Loucy (cell line): ENCODE data around the gene EN2.

ENCODE experiments used
- H2AFZ ChIP-seq: fragments of 200-600 bp; sonication (generic); 2 replicates; pipeline ENCODE4 v1.6.0; 2016; ENCODE audit warnings: antibody characterized with exemption, mild to moderate bottlenecking, low read length, moderate library complexity
- H3F3A ChIP-seq: fragments of 200-600 bp; 2 replicates; pipeline ENCODE4 v1.6.0; 2016; ENCODE audit warnings: antibody characterized with exemption, low read depth, mild to moderate bottlenecking
- H3K27me3 ChIP-seq: fragments of 200-600 bp; sonication (generic); 2 replicates; pipeline ENCODE4 v1.6.1; 2014; ENCODE audit warnings: low read length, mild to moderate bottlenecking; ENCODE audit not compliant: insufficient read depth, poor library complexity, severe bottlenecking
- H3K36me3 ChIP-seq: fragments of 200-600 bp; sonication (generic); 2 replicates; pipeline ENCODE4 v1.6.1; 2016; ENCODE audit warnings: low read length; ENCODE audit not compliant: insufficient read depth
- H3K4me1 ChIP-seq: fragments of 200-600 bp; sonication (generic); 2 replicates; pipeline ENCODE4 v1.5.1; 2014; ENCODE audit warnings: low read length, mild to moderate bottlenecking; ENCODE audit not compliant: insufficient read depth, poor library complexity, severe bottlenecking
- H3K4me2 ChIP-seq: fragments of 200-600 bp; sonication (generic); 2 replicates; pipeline ENCODE4 v1.6.0; 2014; ENCODE audit warnings: antibody characterized with exemption, low read length, low read depth, mild to moderate bottlenecking; ENCODE audit not compliant: poor library complexity, severe bottlenecking
- H3K4me3 ChIP-seq: fragments of 200-600 bp; sonication (generic); 2 replicates; pipeline ENCODE4 v1.5.1; 2014; ENCODE audit warnings: low read length, mild to moderate bottlenecking, mixed read lengths; ENCODE audit not compliant: poor library complexity, severe bottlenecking
- H3K79me2 ChIP-seq: fragments of 200-600 bp; sonication (generic); 2 replicates; pipeline ENCODE4 v1.6.1; 2014; ENCODE audit warnings: low read length; ENCODE audit not compliant: insufficient read depth
- H3K9ac ChIP-seq: fragments of 200-600 bp; sonication (generic); 2 replicates; pipeline ENCODE4 v1.6.0; 2014; ENCODE audit warnings: mild to moderate bottlenecking, low read depth, low read length, moderate library complexity; ENCODE audit not compliant: poor library complexity, severe bottlenecking
- H3K9me2 ChIP-seq: fragments of 200-600 bp; sonication (generic); replicated peaks from 2 replicates; pipeline ENCODE4 v1.6.1; 2016; ENCODE audit warnings: low read depth, low read length, mixed read lengths
- H3K9me3 ChIP-seq: fragments of 200-600 bp; sonication (generic); 2 replicates; pipeline ENCODE4 v1.6.1; 2014; ENCODE audit warnings: mild to moderate bottlenecking, antibody characterized with exemption, low read length, low read depth; ENCODE audit not compliant: insufficient read depth
- H4K20me1 ChIP-seq: fragments of 200-600 bp; sonication (generic); 2 replicates; pipeline ENCODE4 v1.6.0; 2014; ENCODE audit warnings: antibody characterized with exemption, low read length, mild to moderate bottlenecking; ENCODE audit not compliant: insufficient read depth, poor library complexity, severe bottlenecking
- EZH2phosphoT487 ChIP-seq: fragments of 200-600 bp; IDR thresholded peaks from 2 replicates; pipeline ENCODE4 v1.6.1; 2018; ENCODE audit warnings: antibody characterized with exemption, mild to moderate bottlenecking, moderate library complexity, borderline replicate concordance
- TF ChIP-seq, protein P1 (sequence below): fragments of 200-600 bp; sonication (generic); conservative IDR thresholded peaks from 2 replicates; pipeline ENCODE4 v1.5.1; 2014; ENCODE audit warnings: mild to moderate bottlenecking, antibody characterized with exemption, low read length

EN2 gene

GRCh38 chr7:155482511-155483183 is 24.7 kb downstream of the EN2 start:
- TF ChIP-seq, protein P1, sequence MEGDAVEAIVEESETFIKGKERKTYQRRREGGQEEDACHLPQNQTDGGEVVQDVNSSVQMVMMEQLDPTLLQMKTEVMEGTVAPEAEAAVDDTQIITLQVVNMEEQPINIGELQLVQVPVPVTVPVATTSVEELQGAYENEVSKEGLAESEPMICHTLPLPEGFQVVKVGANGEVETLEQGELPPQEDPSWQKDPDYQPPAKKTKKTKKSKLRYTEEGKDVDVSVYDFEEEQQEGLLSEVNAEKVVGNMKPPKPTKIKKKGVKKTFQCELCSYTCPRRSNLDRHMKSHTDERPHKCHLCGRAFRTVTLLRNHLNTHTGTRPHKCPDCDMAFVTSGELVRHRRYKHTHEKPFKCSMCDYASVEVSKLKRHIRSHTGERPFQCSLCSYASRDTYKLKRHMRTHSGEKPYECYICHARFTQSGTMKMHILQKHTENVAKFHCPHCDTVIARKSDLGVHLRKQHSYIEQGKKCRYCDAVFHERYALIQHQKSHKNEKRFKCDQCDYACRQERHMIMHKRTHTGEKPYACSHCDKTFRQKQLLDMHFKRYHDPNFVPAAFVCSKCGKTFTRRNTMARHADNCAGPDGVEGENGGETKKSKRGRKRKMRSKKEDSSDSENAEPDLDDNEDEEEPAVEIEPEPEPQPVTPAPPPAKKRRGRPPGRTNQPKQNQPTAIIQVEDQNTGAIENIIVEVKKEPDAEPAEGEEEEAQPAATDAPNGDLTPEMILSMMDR = no peak
- TF ChIP-seq EZH2phosphoT487 = no peak
- Histone ChIP-seq H4K20me1 (no peaks in the 10 kb centered on the region), H3K9ac (no peak overlapping the region), H3K4me3 (no peak overlapping the region), H3K4me1 (no peaks in the 10 kb centered on the region), H3F3A (no peaks in the 10 kb centered on the region), H3K27me3 (no peaks in the 10 kb centered on the region), H3K79me2 (no peaks in the 10 kb centered on the region), H2AFZ (no peak overlapping the region), H3K36me3 (no peaks in the 10 kb centered on the region), H3K9me2 (no peaks in the 10 kb centered on the region), H3K4me2 (no peak overlapping the region), H3K9me3 (no peaks in the 10 kb centered on the region)

DNA sequence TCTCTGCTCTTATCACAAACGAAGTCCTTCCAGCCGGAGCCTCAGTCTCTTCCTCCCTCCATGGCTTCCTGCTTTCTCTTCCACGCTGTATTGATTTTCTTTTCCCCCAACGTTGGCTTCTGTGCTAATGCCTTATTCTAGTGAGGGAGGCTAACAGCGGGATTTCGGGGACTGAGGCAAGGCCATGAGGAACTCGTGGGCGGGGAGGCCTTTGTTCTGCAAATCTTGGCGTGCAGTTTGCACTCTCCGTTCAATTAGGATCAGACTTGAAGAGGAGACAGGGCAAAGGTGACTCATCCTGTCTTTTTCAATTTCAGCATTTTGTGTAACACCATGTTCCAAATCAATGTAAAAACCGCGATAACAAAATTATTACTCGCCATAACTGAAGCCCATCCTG is 25.3 kb downstream of the EN2 start:
- Histone ChIP-seq H3K4me2 (no peak overlapping the region), H3K9me2 (no peaks in the 10 kb centered on the region), H3K27me3 (no peaks in the 10 kb centered on the region), H2AFZ (no peak overlapping the region), H3F3A (no peaks in the 10 kb centered on the region), H3K9me3 (no peaks in the 10 kb centered on the region), H3K9ac (no peak overlapping the region), H3K36me3 (no peaks in the 10 kb centered on the region), H3K4me3 (no peak overlapping the region), H3K79me2 (no peaks in the 10 kb centered on the region), H4K20me1 (no peaks in the 10 kb centered on the region), H3K4me1 (no peaks in the 10 kb centered on the region)
- TF ChIP-seq EZH2phosphoT487 = no peak
- TF ChIP-seq, protein P1 = no peak

DNA sequence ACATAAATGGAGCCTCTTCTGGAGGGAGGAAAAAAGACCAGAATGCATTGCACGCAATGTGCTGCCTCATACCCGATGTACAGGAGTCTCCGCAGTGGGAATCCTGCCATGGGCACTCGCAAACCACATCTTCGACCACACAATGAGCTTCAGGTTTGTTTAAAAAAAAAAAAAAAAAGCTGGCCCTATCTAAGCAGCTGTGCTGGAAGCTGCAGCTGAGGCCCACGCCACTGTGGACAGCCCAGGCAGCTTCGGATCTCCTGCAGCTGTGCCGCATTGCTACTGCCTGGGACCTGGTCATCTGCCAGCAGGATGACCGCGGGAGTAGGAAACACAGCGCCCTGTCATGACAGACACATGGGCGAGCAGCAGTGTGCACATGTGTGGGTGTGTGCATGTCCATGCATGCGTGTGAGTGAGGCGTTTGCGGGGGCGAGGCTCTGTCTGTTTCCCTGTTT is 26.0 kb downstream of the EN2 start:
- TF ChIP-seq EZH2phosphoT487 = no peak
- TF ChIP-seq, protein P1 = no peak
- H2AFZ ChIP-seq = no peak overlapping the region

More for the DNA sequence above, 26.0 kb downstream of the EN2 start:
- Histone ChIP-seq H3K9ac (no peak overlapping the region), H3K27me3 (no peaks in the 10 kb centered on the region), H3K4me2 (no peak overlapping the region), H3K4me1 (no peaks in the 10 kb centered on the region), H3K9me2 (no peaks in the 10 kb centered on the region), H3K9me3 (no peaks in the 10 kb centered on the region), H3K4me3 (no peak overlapping the region), H3F3A (no peaks in the 10 kb centered on the region), H3K36me3 (no peaks in the 10 kb centered on the region), H4K20me1 (no peaks in the 10 kb centered on the region), H3K79me2 (no peaks in the 10 kb centered on the region)
